ENCODE results near the gene ETNK2.
A peak's percentile ranks its signal among the peaks of the same experiment; 100 is the strongest.

The ETNK2 gene

DNA sequence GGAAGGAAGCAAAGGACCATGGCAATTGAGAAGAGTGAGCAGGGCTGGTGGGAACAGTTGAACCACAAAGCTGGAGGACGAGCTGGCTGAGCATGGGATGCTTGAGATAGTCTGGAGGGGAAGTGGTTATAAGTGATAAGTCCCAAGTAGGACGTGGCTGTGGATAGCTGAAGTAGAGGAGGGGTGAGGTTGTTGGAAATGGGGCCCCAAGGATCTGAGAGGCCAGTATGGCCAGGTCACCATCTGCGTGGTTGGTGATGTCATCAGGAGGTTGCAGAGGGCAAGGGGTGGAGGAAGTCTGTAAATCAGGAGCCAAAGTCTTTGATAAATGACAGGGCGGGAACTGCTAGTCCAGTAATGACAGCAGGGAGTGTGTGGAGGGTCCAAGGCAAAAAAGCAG, 25.3 kb upstream of the ETNK2 start:
- DNase-seq = no peak
- intact Hi-C loops (cut with DNase I) = no loop called here

DNA sequence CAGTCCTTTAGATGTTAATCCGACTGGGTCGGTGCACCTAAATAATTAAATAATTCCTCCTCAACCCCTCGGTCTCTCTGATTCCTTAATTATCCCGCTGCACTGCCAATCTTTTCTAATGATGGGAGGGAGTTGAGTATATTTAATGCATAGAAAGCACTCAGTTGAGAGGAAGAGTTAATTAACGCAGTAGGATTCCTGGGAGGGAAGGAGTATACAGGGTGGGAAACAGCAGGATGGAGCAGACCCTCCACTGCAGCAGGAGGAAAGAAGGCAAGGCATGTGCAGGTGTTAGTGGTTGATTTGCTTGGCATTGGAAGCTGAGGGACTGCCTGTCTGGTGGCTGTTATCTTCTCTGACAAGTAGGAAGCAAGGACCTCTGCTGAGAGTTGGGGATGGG, 24.2 kb upstream of the ETNK2 start:
- DNase-seq = no peak
- intact Hi-C loops (cut with DNase I) = no loop called here

DNA sequence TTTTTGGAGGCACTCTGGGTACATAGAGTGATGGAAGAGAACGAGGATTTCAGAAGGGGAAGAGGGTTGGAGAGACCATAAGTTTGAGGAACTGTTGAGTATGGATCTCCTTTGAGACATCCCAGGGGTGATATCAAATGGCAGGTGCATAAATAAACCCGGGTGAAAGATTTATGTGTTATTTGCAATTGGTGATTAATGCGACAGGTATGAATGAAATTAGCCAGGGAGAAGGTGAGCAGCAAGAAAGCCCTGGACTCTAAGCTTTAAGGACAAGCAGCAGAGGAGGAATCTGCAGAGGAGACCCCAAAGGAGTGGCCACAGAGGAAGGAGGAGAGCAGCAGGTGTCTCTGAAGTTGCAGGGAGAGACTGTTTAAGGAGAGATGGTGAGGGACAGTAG, 23.1 kb upstream of the ETNK2 start:
- intact Hi-C loops (cut with DNase I) = no loop called here
- DNase-seq = no peak

DNA sequence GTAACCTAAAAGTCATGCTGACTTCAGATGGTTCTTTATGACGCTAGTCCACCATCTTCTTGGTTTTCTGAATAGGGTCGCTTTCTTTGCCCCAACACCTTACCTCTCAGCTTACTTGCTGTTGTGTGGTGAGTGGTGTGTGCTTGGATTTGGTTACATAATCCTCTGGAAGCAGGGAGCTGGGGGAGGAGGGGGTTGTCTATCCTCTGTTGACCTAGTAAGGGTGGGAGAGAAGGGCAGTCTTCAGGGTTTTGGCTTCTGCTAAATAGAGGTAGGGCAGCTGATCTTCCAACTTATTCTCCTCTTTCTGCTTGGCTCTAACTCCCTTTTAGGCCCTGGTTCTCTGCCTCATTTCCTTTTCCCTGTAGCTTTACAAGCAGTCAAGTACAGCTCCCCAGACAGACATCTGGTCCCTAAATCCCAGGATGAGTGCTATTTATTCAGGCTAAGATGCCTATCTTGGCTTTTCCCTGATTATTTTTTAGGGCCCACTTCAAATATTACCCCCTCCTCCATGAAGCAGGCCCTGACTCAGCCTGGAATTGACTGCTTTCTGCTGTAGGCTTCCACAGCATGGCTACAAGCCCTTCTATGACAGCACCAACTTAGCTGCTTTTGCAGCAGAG, 20.7 kb upstream of the ETNK2 start:
- intact Hi-C loops (cut with DNase I) = no loop called here
- no peak for DNase-seq

DNA sequence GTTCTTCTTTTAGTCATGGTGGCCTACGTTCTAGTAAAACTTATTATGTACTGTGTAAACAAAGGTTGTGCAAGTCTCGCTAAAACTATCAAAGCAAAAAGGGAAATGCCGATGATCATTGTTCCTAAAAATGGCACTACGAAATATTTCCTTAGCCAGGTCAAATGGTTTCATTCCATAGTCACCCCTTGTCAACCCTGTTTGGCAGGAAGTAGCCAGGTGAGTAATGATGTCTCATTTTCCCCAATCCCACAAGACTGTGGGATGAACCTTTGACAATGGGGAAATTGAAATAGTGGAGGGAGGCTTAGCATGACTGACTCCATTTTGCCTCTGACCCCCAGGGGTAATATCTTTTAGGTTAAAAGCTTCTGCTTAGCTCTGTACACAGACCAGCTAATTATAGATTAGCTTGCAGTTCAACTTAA, 19.9 kb upstream of the ETNK2 start:
- intact Hi-C loops (cut with DNase I) = no loop called here

DNA sequence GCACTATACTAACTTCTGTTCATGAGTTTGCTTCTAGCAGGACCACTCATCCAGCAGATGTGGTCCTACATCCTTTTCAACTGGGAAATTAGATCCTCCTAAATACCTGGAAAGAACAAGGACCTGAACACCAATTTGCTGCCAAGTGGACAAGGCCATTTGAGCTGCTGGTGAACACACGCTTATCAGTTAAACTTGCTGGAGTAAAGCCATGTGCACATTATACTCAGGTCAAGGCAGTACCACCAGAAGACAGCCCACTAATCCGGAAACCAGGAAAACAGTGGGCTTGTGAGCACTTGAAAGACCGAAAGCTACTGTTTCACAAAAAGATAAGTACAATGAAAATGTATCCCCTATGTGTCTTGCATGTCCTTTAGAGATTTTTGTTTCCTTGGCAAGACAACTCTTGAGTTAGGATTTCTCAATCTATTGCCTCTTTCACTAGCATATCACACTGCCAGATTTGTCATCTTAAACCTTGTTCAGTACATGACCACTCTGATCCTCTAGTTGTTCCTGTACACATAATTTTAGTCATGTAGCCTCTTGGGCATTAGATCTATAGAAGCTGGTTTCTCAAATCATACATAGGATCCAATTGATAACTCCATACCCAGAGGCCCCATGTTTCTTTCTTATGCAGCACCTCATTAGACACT, 18.8 kb upstream of the ETNK2 start:
- intact Hi-C loops (cut with DNase I) = no loop called here
- no peak for DNase-seq

More for the DNA sequence above, 19.9 kb upstream of the ETNK2 start:
- no peak for DNase-seq

DNA sequence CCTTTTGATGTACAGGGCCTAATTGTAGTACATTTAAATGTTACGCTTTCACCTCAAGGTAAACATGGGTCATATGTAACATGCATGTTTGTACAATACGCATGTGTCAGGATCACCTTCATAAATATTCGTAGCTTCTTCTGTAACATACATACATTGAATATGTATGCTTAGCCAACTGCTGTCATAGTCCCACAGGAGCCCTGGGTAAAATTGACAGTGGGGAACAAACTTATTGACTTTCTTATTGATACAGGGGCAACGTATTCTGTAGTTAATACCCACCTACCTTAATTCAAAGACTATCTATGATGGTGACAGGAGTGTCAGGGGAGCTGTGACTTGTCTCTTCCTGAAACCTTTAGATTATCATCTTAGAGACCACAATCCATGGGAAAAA, 18.0 kb upstream of the ETNK2 start:
- DNase-seq = no peak
- intact Hi-C loops (cut with DNase I) = loop anchor here (10.0 kb wide), 1 partner anchor 325 kb away; the partner anchor contains the start of gene PIK3C2B

DNA sequence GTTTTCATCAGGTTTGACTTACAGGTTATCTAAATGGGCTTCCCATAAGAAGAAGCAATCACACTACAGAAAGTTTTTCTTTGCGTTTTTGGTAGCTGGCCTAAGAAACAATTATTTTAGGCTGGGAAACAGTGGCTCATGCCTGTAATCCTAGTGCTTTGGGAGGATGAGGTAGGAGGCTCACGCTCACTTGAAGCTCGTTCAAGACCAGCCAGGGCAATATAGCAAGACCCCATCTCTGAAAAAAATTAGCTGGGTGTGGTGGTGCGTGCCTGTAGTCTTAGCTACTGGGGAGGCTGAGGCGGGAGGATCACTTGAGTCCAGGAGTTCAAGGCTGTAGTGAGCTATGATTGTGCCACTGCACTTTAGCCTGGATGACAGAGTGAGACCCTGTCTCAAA, 15.9 kb upstream of the ETNK2 start:
- intact Hi-C loops (cut with DNase I) = loop anchor here (10.0 kb wide), 1 partner anchor 327 kb away; the partner anchor contains the start of gene PIK3C2B
- DNase-seq = no peak

DNA sequence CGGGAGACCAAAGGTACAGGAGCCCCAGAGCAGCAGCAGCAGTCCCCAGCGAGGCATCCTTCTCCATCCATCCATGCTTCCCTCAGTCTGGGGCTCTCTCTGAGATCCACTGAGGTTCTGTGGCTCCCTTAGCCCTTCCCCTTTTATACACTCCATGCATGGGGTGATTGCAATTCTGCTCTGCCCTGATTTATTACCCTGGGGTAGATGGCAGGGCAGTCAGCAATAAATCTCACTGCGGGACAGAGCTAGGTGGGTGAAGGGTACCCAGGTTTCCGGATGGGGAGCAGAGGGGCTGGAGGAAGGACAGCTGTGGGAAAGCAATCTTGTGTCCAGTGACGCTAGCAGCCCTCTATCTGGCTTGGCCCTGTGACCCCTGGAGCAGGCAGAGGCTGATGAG, 14.4 kb upstream of the ETNK2 start, which contains the start of gene REN:
TSS of gene REN (minus strand) at position 119 of the 400 bp plus-strand sequence. CDS start at position 75, 44 bp downstream.
- DNase-seq = no peak
- intact Hi-C loops (cut with DNase I) = loop anchor here (10.0 kb wide), 1 partner anchor 329 kb away; the partner anchor contains the start of gene PIK3C2B

DNA sequence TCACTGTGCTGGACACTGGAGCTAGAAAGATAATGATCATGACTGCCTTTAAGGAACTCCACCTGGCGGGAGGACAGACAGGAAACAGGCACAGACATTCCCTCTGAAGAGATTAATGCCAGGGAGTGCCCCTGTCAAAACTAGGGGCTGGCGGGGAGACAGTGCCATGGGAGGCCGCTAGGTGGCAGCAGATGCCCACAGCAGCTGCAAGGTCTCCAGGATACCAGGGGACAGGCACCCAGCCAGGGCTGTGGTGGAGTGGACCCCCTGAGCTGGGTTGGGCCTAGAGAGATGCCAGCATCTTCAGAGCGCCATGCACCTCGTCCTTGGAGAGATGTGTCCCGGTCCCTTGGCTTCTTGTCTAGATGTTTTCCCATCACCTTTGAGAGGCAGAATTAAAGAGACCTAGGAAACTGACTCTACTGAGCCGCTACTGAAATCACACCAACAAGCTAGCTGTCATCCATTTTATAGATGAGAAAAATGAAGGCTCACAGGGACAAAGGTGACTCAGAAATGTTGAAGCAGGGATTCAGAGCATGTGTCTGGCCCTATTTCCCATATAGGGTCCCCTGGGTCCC, 10.7 kb upstream of the ETNK2 start:
- intact Hi-C loops (cut with DNase I) = loop anchor here (1.0 to 10.0 kb wide), 4 partner anchors 44 to 332 kb away; partner anchors contain the start of gene PIK3C2B
- peak; percentile 71 to 97 (median 84) for DNase-seq

DNA sequence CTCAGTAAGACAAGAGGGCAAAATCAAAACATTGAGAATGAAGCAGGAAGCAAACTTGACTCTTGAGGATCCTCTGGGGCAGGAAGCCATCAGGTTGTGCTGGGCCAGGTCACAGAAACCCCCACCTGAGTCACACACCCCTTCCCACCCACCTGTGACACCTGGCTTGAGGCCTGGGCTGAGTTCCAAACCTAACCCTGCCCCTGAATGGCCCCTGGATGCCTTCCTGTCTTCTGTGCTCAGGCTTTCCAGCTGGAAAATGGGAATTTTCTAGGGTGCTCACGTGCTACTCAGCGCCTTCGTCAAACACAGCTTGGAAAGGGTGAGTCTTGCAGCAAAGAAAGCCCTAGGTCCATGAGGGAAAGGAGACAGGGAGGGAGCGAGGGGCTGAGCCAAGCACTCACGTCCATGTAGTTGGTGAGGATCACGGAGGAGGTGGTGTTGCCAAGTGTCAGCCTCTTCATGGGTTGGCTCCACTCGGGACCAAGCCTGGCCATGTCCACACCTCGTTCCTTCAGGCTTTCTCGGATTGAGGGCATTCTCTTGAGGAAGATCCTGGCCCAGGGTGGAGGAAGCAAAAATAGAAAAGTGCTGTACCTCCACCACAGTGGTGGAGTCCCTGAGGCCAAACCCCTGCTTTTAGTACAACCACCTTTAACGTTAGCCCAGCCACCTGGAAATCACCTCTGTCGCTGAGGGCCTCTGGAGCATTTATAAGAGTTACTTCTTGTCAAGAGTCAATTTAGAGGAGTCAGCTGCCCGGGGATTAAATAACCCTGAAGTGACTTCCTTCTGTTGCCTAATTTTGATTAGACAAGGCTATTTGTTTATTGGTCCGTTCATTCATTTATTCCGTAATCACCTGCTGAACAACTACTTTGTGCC, 10.0 kb upstream of the ETNK2 start:
- no peak for DNase-seq
- intact Hi-C loops (cut with DNase I) = loop anchor here (1.0 to 10.0 kb wide), 4 partner anchors 45 to 333 kb away; partner anchors contain the start of gene PIK3C2B

DNA sequence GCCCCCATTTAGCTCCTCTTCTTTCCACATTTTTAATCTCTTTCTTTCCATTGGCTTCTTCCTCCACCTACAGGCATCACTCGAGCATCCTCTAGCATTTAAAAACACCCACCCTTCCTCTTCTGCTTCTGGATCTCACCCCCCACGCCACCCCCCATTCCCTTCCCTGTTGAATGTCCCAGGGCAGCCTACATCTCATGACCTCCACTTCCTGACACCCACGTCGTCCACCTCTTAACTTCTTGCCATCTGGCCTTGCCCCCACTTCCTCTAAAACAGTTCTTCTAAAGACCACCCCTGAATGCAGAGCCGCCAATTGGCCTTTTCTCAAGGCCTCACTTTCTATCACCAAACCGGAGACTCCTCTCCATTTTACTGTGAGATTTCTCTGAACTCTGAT, 6.1 kb upstream of the ETNK2 start:
- intact Hi-C loops (cut with DNase I) = no loop called here
- no peak for DNase-seq

DNA sequence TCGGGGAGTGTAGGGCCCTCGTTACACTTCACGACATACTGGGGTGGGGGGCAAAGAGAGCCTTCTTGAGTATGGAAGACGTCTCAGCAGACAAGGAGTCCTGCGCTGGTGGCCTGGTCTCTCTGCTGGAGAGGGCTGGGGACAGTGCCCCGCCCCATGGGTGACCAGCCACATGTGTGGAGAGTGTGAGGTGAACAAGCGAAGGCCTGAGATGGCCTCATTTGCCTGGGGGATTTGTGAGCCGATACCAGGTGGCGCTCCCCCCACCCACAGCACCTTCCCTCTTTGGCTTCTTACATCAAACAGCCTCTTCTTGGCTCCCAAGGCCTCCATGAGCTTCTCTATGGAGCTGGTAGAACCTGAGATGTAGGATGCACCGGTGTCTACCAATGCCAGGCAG, 4.0 kb upstream of the ETNK2 start:
- intact Hi-C loops (cut with DNase I) = no loop called here
- peak in 1 of 10 donors; percentile 32 for DNase-seq

DNA sequence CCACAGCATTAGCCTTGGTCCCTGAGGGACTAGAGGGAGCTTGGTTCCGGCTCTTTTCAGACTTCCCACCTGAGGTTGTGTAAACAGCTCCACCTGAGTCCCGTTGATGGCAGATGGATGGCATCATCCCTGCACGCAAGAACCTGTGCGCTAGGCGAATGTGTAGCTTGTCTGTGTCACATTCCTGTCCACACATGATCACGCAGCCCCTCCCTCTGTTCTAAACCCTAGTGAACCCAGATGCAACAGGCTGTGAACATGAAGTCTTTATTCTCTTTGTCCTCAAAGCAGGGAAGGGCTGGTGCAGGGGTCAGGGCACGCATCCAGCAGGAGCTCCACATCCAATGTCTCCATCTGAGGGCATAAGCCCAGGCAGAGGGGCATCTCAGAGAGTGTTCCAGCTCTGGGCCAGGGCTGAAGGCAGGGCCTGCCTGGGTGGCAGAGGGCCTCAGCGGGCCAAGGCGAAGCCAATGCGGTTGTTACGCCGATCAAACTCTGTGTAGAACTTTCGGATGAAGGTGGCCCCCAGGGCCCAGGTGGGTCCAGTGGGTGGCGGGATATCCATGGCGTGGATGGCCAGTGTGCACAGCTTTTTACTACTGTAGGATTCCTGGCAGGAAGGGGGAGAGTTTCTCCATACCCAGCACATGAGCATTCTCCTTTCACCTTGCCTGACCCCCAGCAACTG, 2.9 kb upstream of the ETNK2 start:
- intact Hi-C loops (cut with DNase I) = no loop called here
- DNase-seq = peak in 1 of 10 donors; percentile 42

DNA sequence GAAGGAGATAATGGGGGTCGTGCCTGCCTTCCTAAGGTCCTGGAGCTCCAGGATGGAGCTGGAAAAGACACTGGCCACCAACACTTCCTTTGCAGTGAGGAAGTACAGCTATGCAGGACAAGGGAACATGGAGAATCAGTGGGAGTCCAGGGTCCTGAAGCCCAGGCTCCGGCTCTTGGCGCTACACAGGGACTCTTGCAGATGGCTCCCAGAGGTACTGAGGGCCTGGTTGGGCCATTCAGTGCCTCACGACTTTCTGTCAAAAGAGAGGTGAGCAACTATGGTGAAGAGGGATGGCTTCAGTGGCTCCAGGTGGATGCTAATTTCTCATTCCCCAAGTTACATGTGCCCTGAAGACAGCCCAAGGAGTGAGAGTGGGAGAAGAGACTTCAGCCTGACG, 1.8 kb upstream of the ETNK2 start:
- intact Hi-C loops (cut with DNase I) = no loop called here
- DNase-seq = peak in 1 of 10 donors; percentile 69

DNA sequence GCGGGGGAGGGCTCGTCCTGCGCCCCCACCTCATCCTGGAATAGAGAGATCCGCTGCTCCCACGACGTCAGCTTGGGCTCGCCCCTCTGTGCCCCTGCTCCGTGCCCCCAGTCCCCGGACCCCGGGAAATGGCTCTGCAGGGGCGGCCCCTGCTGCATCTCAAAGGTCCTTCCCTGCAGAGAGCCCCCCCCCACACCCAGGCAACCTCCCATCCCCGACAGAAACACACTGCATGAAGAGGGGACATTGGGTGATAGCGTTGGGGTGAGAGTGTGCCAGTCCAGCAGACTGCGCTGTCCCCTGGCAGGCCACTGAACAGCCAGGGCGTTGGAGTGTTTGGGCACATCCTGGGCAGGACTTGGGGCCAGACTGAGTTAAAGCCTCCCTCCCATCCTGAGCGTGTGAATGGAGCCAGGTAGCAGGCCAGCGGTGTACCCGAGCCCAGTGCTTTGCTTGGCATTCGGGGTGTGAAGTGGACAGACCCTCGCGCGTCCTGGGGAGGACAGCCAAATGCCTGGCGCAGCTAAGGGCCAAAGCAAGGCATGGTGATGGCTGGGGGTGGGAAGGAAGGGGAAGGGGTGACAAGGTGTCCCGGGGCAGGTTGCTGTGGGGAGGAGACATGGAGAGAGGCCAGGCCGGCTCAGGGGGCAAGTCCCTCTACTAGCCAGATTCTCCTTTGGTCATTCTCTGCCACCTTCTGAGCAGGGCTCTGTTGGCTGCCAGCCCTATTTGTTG, 633 bp upstream of the ETNK2 start:
- peak in 1 of 10 donors; percentile 45 for DNase-seq
- intact Hi-C loops (cut with DNase I) = no loop called here

DNA sequence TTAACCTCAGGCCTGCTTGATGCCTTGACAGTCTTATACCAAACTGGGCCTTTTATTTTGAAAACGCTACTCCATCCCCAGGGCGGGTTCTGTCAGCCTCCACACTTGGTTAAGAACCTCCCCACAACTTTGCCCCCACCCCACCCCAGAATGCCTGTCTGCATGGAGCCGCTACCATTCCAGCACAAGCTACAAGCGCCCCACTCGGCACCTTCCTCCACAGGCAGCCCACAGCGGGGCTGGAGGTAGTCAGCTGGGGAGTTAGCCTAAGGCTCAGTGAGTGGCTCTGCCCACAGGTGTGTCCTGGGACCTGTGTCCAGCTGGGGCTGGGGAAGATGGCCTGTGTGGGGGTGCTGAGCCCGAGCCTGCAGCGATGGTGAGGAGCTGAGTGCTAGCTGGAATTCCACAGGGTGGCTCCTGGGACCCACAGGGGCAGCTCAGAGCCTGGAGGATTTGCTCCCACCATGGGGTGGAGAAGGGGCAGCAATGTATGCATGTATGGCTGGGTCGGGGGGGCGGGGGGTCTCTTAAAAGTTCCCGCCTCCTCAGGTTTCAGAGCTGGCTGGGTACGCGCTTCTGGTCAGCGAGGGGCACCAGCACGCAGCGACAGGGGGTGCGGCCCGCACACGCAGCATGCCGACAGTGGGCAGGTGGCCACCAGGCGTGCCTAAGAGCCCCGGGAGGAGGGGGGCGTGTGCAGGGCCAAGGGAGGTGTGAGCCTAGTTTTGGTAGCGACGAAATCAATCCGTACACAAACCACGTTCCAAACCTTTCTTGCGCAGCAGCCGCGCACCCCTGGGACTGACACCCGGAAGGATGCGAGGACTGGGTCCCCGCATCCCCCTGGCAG, 917 bp downstream of the ETNK2 start:
- peak in 1 of 10 donors; percentile 84 for DNase-seq
- intact Hi-C loops (cut with DNase I) = no loop called here

Measured in posterior cingulate gyrus (tissue), 11 donors.